ENCODE data around the gene C4orf50. TPM values are rescaled to one million over a fixed set of nuclear protein-coding genes. Genes with fewer than 3 reads are reported as not detected.

The C4orf50 gene
- total RNA-seq, 2 experiments from 2014 or later = 0.07 TPM

DNA sequence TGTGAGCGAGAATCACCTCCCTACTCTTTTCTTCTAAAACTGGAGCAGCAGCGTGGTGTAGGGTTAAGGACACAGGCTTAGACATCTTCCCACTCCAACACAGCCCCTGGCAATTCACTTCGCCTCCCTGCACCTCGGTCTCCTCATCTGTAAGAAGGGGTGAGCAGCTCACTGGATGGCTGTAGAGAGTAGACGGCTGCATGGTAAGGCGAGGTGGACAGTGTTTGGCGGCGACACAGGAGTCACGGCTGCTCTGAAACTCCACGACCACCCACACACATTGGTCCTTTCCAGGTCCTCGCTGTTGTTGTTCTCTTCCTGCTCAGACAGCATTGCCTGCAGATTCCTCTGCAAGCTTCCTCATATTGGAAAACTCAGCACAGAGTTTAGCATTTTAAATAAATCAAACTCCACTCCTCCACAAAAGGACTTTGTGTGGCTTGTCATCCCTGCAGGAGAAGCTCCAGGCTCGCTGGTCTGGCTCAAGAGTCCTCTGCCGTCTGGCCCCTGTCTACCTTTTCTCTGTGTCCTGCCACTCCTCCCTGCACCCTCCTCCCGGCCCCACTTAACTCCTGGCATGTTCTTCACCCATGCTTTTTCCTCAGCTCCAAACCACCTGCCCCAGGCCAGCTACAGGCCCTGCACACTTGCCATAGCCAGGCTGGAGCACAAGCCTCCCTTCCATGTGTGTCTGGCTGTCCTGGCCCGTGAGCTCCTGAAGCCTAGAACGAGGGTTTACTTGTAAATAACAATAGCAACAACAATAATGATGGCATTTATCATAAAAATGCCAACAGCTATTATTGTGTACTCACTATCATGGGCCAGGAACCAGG lies 84.0 kb downstream of the C4orf50 start:
- H3K4me1 Mint-ChIP-seq (ENCODE audit: low read depth) = no peaks in the 10 kb centered on the region
- intact Hi-C loops (cut with micrococcal nuclease) = no loop called here
- ChIA-PET POLR2A (no interaction called here), CTCF (no interaction called here)
- ATAC-seq (no peak), DNase-seq (no peak)
- peaks cover 2% of the 10 kb centered on the region for H3K27me3 Mint-ChIP-seq
- no peak overlapping the region for H3K27ac Mint-ChIP-seq
- H3K4me3 Mint-ChIP-seq = no peak overlapping the region
- no peaks in the 10 kb centered on the region for H3K9me3 Mint-ChIP-seq
- H3K36me3 Mint-ChIP-seq (ENCODE audit: low read depth) = no peaks in the 10 kb centered on the region
- TF ChIP-seq, protein P1, sequence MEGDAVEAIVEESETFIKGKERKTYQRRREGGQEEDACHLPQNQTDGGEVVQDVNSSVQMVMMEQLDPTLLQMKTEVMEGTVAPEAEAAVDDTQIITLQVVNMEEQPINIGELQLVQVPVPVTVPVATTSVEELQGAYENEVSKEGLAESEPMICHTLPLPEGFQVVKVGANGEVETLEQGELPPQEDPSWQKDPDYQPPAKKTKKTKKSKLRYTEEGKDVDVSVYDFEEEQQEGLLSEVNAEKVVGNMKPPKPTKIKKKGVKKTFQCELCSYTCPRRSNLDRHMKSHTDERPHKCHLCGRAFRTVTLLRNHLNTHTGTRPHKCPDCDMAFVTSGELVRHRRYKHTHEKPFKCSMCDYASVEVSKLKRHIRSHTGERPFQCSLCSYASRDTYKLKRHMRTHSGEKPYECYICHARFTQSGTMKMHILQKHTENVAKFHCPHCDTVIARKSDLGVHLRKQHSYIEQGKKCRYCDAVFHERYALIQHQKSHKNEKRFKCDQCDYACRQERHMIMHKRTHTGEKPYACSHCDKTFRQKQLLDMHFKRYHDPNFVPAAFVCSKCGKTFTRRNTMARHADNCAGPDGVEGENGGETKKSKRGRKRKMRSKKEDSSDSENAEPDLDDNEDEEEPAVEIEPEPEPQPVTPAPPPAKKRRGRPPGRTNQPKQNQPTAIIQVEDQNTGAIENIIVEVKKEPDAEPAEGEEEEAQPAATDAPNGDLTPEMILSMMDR (IDR thresholded peaks at IDR 0.05) = no peak

DNA sequence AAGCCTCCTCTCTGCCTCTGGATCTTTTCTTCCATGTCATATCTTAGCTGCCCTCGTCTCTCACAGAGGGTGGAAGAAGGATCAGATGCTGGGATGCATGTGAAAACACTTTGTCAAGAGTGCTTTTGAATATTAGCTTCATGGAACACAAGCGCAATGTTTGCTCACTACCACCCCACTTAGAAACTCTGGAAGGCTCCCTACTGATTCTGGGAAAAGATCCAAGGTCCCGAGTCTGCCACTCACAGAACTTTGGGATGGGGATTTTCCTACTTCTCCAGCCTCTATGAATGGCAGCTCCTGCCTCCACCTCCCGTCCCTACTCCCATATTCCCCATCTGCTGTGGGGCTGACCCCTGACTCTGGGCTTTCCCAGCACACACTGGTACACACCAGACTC lies 85.1 kb downstream of the C4orf50 start:
- intact Hi-C loops (cut with micrococcal nuclease) = no loop called here
- ChIA-PET CTCF (no interaction called here), POLR2A (no interaction called here)

DNA sequence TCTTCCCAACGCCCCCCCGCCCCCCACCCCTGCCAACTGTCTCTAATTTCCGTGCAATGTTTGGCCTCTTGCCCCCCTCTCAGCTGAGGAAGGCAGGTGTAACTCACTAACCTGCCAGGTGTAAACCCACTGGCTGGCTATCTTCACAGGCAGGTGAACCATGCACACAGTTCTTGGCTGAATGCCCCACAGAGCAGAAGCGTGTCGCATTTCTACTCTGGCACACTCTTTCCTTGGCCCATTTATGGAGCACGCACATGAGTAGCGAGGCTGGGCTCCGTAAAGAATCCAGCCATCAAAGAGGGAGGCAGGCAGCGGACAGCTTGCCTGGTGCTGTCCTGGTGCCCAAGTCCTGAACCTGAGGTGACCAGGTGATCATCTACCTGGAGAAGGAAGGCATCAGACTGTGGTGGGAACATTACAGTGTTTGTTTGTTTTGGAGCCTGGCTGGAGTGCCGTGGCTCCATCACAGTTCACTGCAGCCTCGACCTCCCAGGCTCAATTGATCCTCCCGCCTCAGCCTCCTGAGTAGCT lies 86.1 kb downstream of the C4orf50 start:
- Mint-ChIP-seq H3K9me3 (no peaks in the 10 kb centered on the region), H3K27ac (no peak overlapping the region), H3K4me3 (no peak overlapping the region), H3K4me1 (ENCODE audit: low read depth) (no peaks in the 10 kb centered on the region), H3K27me3 (peaks cover 2% of the 10 kb centered on the region), H3K36me3 (ENCODE audit: low read depth) (no peaks in the 10 kb centered on the region)
- CTCF ChIA-PET = interaction anchor here (0.8 kb wide), 1 partner anchor 11 kb away, joined by 3 read pairs; no protein-coding TSS in a partner anchor
- POLR2A ChIA-PET = no interaction called here
- DNase-seq = no peak
- no peak for ATAC-seq
- TF ChIP-seq, protein P1 (IDR thresholded peaks at IDR 0.05) = no peak
- intact Hi-C loops (cut with micrococcal nuclease) = no loop called here

More for the DNA sequence above, 85.1 kb downstream of the C4orf50 start:
- Mint-ChIP-seq H3K4me3 (no peak overlapping the region), H3K36me3 (ENCODE audit: low read depth) (no peaks in the 10 kb centered on the region), H3K9me3 (no peaks in the 10 kb centered on the region), H3K27ac (no peak overlapping the region), H3K27me3 (peaks cover 2% of the 10 kb centered on the region), H3K4me1 (ENCODE audit: low read depth) (no peaks in the 10 kb centered on the region)
- TF ChIP-seq, protein P1 (IDR thresholded peaks at IDR 0.05) = no peak
- ATAC-seq = no peak
- DNase-seq = no peak

DNA sequence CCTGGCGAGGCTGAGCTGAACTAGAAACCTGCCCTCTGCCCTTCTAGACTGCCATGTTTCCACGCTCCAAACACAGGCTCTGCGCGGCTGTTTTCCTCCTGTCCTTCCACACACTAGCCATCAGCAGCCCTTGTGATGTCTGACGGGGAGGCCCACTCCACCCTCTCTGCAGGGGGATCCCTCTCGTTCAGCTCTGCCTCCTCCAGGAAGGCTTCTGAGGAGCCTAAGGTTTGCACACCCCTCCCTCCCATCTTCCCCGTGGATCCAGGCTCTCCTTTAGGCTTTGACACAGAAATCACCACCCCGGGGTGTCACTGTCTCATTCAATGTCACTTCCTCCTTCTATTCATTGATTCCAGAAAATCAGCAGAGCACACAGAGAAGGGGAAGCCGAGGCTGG lies 86.7 kb downstream of the C4orf50 start:
- H3K27ac Mint-ChIP-seq = no peak overlapping the region
- ChIA-PET POLR2A (no interaction called here), CTCF (no interaction called here)
- TF ChIP-seq, protein P1 (IDR thresholded peaks at IDR 0.05) = no peak
- H3K9me3 Mint-ChIP-seq = no peaks in the 10 kb centered on the region
- intact Hi-C loops (cut with micrococcal nuclease) = no loop called here
- no peak overlapping the region for H3K4me3 Mint-ChIP-seq
- H3K27me3 Mint-ChIP-seq = peaks cover 2% of the 10 kb centered on the region
- no peaks in the 10 kb centered on the region for H3K36me3 Mint-ChIP-seq (ENCODE audit: low read depth)
- H3K4me1 Mint-ChIP-seq (ENCODE audit: low read depth) = no peaks in the 10 kb centered on the region
- DNase-seq (no peak), ATAC-seq (no peak)

DNA sequence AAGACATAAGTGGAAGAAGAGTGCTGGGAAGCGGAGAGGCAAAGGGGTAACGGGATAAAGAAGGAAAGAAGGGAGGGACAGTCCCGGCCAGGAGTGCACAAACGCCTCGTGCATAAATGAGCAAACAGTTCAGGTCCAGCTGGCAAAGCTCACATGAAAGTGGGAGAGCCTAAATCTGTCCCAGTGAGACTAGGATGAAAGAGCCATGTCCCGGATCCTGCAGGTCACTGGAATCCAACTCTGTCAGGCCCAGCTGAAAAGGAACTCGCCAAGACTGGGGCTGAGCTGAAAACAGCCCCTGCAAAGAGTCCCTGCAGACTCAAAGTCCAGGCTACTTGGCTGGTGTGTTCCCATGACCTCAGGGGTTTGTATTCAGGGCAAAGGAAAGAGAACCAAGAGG lies 87.4 kb downstream of the C4orf50 start:
- no peaks in the 10 kb centered on the region for H3K9me3 Mint-ChIP-seq

More for the DNA sequence above, 87.4 kb downstream of the C4orf50 start:
- ChIA-PET POLR2A (no interaction called here), CTCF (no interaction called here)
- H3K36me3 Mint-ChIP-seq (ENCODE audit: low read depth) = no peaks in the 10 kb centered on the region
- H3K27me3 Mint-ChIP-seq = peaks cover 2% of the 10 kb centered on the region
- intact Hi-C loops (cut with micrococcal nuclease) = no loop called here
- no peak overlapping the region for H3K27ac Mint-ChIP-seq
- no peak overlapping the region for H3K4me3 Mint-ChIP-seq
- DNase-seq = no peak
- H3K4me1 Mint-ChIP-seq (ENCODE audit: low read depth) = no peaks in the 10 kb centered on the region
- ATAC-seq = no peak
- TF ChIP-seq, protein P1 (IDR thresholded peaks at IDR 0.05) = no peak

Measured in activated CD8-positive, alpha-beta T cell treated with anti-CD3 and anti-CD28 coated beads for 36 hours (primary cell).